NT2/D1 (cell line): ENCODE measurements around the gene SLC35F3.

Experiments
- YY1 ChIP-seq: IDR thresholded peaks from 2 replicates; pipeline ENCODE4 v1.6.1; 2011; ENCODE audit not compliant: insufficient read length, insufficient read depth
- ZNF274 ChIP-seq: IDR thresholded peaks from 2 replicates; pipeline ENCODE4 v1.6.1; 2011; ENCODE audit warnings: mild to moderate bottlenecking, low read depth, low read length

DNA sequence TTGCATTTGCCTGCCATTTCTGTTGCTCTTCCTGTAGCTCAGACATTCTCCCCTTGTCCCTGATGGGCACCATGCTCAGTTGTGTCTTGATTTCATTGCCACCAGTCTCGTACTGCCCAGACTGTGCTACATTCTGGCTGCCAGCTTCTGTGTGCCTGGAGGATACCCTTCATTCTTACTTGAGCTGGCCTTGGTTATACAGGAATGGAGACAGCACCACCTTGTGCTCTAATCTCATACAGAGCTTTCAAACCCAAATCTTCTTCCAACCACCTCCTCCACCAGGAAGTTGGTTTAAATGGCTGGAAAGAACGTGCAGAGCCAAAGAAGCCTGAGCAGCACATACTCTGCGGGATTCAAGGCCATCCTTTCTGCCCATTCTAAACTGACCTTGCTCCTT is 165.3 kb downstream of the SLC35F3 start:
- TF ChIP-seq ZNF274 (no peak), YY1 (no peak)
